IPS DF 6.9 (cell line): Measurements from ENCODE around the gene STX7.

Experiments
- DNase-seq: peaks from one replicate; pipeline ENCODE4 v3.0.0-alpha.2; 2013; ENCODE audit warnings: low read depth, low spot score
- H3K27ac ChIP-seq: one replicate; pipeline ENCODE4 v1.5.1; 2013; ENCODE audit warnings: low read length, control low read depth
- H3K27me3 ChIP-seq: 2 replicates; pipeline ENCODE4 v1.6.1; 2013; ENCODE audit warnings: mild to moderate bottlenecking, low read length; ENCODE audit not compliant: control insufficient read depth, insufficient read depth
- H3K36me3 ChIP-seq: 2 replicates; pipeline ENCODE4 v1.6.1; 2013; ENCODE audit warnings: low read length; ENCODE audit not compliant: control insufficient read depth, insufficient read depth
- H3K4me1 ChIP-seq: 2 replicates; pipeline ENCODE4 v1.6.1; 2013; ENCODE audit warnings: low read length; ENCODE audit not compliant: control insufficient read depth, insufficient read depth
- H3K4me3 ChIP-seq: 2 replicates; pipeline ENCODE4 v1.5.1; 2013; ENCODE audit warnings: mild to moderate bottlenecking, low read length
- H3K9me3 ChIP-seq: 2 replicates; pipeline ENCODE4 v1.6.1; 2013; ENCODE audit warnings: low read length, inconsistent platforms; ENCODE audit not compliant: control insufficient read depth, insufficient read depth
- WGBS: extraction: QIAGEN DNeasy Blood & Tissue Kit; methylation state at CpG from one replicate; pipeline ENCODE4 v1.1.7; 2013; ENCODE audit warnings: mixed read lengths, missing lambda C conversion rate; ENCODE audit not compliant: insufficient read length, insufficient coverage; 5-methylcytosine and 5-hydroxymethylcytosine counted together

STX7 gene

DNA sequence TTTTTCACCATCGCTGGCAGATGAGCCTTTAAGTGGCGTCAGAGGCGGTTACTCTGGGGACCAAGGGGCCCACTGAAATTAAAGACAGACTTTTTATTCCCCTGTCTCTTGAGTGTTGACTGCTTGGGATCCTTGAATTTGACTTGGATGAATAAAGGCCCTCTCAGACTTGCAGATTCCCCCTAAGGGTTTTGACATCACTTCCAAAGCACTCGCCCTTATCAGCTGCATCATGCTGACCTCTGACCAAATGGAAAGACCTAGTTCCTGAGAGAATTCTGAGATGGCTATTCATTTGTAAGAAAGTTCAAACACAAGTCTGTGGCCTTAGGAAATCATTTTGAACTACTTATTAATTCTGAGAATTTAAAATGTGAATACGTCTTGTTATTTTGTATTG, 98.2 kb downstream of the STX7 start:
- DNase-seq = no peak
- Histone ChIP-seq H3K9me3 (no peaks in the 10 kb centered on the region), H3K27me3 (no peaks in the 10 kb centered on the region), H3K4me1 (no peaks in the 10 kb centered on the region), H3K36me3 (no peaks in the 10 kb centered on the region), H3K4me3 (no peak overlapping the region), H3K27ac (no peak overlapping the region)
- no CpG with 5 or more reads among the region's 5 CpGs for WGBS

DNA sequence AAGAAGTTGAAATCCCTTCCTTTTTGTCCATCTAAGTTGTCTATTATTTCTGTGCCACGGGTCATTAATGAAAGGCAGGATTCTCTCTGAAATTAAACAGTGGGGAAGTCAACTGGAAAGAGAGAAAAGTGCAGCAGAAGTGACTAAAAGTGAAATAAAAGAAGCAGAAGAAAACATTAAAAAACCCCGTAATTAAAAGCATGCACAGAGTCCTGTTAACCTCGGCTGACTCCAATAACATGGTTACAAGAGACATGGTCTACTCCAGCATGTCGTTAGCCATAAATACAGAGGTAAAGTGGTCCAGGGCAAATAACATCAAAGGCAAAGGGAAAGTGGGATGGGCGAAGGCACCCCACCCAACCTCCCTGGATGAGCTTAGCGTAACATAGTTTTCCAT, 98.6 kb downstream of the STX7 start:
- Histone ChIP-seq H3K9me3 (no peaks in the 10 kb centered on the region), H3K27me3 (no peaks in the 10 kb centered on the region), H3K4me1 (no peaks in the 10 kb centered on the region), H3K36me3 (no peaks in the 10 kb centered on the region), H3K27ac (no peak overlapping the region), H3K4me3 (no peak overlapping the region)
- DNase-seq = no peak
- WGBS = no CpG with 5 or more reads among the region's 6 CpGs

DNA sequence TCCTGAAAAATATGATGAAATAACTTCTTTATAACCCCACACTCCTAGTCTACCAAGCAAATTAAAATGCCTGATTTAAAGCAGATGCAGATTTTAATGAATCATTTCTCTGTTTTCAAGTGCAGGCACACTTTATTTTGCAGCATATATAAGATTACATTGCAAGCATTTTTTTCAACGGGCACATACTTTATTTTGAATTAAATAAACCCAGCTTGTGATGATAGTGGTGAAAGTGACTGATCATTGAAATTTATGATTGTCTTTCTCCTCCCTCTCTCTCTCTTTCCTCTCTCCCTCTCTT, 99.5 kb downstream of the STX7 start:
- DNase-seq = no peak
- Histone ChIP-seq H3K9me3 (no peaks in the 10 kb centered on the region), H3K4me1 (no peaks in the 10 kb centered on the region), H3K36me3 (no peaks in the 10 kb centered on the region), H3K27me3 (no peaks in the 10 kb centered on the region), H3K27ac (no peak overlapping the region), H3K4me3 (no peak overlapping the region)
- WGBS = no CpG with 5 or more reads among the region's 1 CpG

DNA sequence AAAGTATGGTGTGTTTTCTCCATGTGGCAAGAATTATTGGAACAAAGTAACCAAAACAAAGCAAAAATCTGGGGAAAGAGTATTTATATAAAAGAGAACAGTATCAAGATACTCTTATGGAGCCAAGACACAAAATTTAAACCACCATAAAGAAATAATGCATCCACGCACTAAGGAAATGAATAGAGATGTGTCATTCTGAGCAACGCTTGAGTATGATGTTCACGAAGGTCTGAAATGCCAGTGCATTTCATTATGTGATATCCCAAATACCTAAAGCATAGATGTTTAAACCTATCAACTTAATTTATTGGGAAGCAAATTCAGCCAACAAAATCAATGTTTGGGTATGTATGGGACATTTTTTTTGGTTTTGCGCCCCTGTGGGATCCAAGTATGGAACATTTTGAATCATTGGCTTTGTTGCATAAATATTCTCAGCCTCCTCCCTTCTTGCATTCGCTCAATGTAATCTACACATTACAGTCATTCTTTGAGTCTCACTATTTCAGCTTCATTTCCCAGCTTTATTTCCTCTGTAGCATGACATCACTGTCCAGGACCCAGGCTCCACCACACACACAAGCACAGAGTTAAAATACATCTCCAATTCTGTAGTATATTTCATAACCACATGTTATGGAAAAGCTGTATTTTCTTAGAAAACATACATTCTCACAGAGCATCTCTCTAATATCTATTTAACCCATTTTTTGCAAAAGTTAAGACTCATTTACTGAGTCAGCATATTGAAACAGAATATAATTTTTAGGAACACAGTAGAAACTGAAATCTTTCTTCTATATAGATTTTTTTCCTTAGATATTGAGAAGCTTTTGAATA, 100.0 kb downstream of the STX7 start:
- Histone ChIP-seq H3K36me3 (no peaks in the 10 kb centered on the region), H3K9me3 (no peaks in the 10 kb centered on the region), H3K4me3 (no peak overlapping the region), H3K27me3 (no peaks in the 10 kb centered on the region), H3K4me1 (no peaks in the 10 kb centered on the region), H3K27ac (no peak overlapping the region)
- DNase-seq = no peak
- no CpG with 5 or more reads among the region's 5 CpGs for WGBS

DNA sequence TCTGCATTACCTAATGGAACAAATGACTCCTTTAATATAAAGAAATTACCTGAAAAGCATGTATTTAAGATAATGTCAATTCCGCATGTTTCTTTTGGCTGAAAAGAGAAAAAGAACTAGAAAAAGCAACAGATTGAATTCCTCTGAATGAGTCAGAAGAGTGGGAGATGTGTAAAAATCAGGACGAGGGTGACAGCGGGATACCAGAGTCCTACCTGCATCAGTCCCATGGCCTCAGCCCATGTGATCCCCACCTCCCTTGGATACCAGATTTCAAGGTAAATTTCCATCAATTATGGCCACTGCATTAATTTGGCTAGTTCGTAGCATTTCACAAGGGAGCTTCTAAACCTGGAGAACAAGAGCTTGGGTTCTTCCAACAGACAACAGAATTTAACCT, 101.6 kb downstream of the STX7 start:
- no CpG with 5 or more reads among the region's 4 CpGs for WGBS
- H3K9me3 ChIP-seq = no peaks in the 10 kb centered on the region
- no peaks in the 10 kb centered on the region for H3K4me1 ChIP-seq
- H3K27me3 ChIP-seq = no peaks in the 10 kb centered on the region
- no peak overlapping the region for H3K27ac ChIP-seq
- no peaks in the 10 kb centered on the region for H3K36me3 ChIP-seq
- DNase-seq = no peak
- no peak overlapping the region for H3K4me3 ChIP-seq

DNA sequence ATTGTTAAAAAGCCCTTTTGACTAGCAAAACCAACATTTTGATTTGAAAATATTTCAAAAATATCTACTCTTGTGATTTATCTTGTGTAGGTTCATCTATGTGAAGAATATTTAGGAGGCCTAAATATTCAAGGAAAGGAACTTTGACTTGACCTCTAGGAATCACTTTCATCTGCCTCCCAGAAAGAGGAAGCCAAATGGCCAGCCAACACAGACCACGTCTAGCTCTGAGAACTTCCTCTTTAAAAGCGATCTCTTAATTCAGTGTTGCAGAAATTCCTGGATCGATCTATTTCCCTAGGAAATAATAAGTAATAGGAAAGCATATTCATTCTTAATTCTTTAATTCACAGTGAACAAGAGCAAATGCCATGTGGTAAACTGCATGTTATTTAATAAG, 102.1 kb downstream of the STX7 start:
- no peaks in the 10 kb centered on the region for H3K27me3 ChIP-seq
- WGBS = no CpG with 5 or more reads among the region's 3 CpGs
- H3K9me3 ChIP-seq = no peaks in the 10 kb centered on the region
- H3K4me3 ChIP-seq = no peak overlapping the region
- no peaks in the 10 kb centered on the region for H3K36me3 ChIP-seq
- no peak for DNase-seq
- no peaks in the 10 kb centered on the region for H3K4me1 ChIP-seq
- no peak overlapping the region for H3K27ac ChIP-seq

DNA sequence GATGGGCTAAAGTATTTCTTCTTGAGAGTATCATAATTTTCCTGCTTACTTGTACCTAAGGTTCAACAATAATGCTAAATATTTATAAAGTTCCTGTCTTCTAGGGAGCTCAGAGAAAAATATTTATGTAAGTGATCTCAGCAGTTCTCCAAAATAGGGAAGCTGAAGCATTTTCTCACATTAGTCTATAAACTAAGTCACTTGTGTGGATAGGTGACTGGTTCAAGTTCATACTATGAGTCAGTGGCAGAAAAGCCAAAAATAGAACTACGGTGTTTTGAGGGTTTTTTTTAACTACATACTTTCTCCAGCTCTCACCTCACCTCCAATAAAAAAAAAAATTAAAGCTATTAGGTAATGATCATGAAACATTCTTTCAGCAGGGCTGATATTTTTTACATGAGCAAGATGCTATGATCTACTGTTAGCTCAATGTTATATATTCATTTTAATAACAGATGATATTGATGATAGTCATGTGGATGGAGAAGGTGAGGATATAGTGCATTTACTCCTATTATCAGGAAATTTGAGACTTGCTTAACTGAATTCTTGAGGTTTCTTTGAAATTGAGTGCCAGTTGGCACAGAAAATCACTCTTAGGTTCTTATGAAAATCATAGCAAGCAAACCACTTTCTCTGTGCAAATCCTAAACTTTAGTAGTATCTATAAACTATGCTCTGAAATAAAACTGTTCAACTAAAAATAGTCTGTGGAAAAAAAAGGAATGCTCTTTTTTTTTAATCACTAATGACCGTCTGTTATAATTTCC, 107.6 kb downstream of the STX7 start:
- H3K9me3 ChIP-seq = no peaks in the 10 kb centered on the region

DNA sequence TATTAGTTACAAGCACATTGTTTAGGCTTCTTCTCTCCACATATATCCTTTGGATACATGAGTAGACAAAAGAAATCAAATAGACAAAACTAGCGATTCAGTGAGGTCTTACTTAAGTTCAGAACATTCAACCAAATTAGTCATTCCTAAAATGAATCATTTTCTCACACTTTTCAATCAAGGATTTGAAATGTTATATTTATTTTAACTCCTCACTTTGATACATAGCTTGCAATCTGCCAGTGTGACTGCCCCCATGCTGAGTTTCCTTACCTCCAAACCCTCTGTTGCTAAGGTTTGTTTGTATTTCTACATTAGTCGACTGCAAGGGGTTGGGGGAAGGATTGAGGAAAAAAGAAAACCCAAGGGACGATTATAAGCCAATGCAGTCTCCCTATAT, 108.2 kb downstream of the STX7 start:
- WGBS = no CpG with 5 or more reads among the region's 3 CpGs
- no peaks in the 10 kb centered on the region for H3K36me3 ChIP-seq
- H3K27ac ChIP-seq = no peak overlapping the region
- H3K9me3 ChIP-seq = no peaks in the 10 kb centered on the region
- no peak overlapping the region for H3K4me3 ChIP-seq
- no peaks in the 10 kb centered on the region; the same call in 1 of the 2 replicates for H3K4me1 ChIP-seq
- peaks cover 16% of the 10 kb centered on the region; the same call in 1 of the 2 replicates for H3K27me3 ChIP-seq
- DNase-seq = no peak

More for the DNA sequence above, 107.6 kb downstream of the STX7 start:
- peaks cover 11% of the 10 kb centered on the region; the same call in 1 of the 2 replicates for H3K27me3 ChIP-seq
- no peak overlapping the region for H3K4me3 ChIP-seq
- no peaks in the 10 kb centered on the region; the same call in 1 of the 2 replicates for H3K4me1 ChIP-seq
- H3K36me3 ChIP-seq = no peaks in the 10 kb centered on the region
- H3K27ac ChIP-seq = no peak overlapping the region
- no peak for DNase-seq
- WGBS = no CpG with 5 or more reads among the region's 2 CpGs

DNA sequence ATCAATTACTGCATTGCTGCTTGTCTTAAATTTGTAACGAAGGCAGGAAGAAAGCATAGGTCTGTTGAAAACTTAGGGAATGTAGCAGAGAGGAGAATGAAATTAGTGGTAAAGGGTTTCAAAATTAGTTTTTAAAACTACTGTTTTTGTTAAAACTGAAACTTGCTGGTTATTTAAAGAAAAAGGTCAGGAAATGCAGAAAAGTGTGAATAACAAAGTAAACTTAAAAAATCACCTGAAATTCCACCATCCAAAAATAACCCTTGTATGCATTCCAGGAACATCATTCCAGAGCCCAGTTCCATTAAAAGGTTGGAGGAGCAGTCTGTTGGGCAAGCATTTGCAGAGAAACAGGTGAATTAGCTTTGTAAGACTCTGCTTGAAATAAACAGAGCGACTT, 108.6 kb downstream of the STX7 start:
- H3K4me1 ChIP-seq = no peaks in the 10 kb centered on the region; the same call in 1 of the 2 replicates
- H3K4me3 ChIP-seq = no peak overlapping the region
- H3K27ac ChIP-seq = no peak overlapping the region
- DNase-seq = no peak
- no peaks in the 10 kb centered on the region for H3K9me3 ChIP-seq
- no CpG with 5 or more reads among the region's 2 CpGs for WGBS
- H3K27me3 ChIP-seq = peaks cover 16% of the 10 kb centered on the region; the same call in 1 of the 2 replicates
- H3K36me3 ChIP-seq = no peaks in the 10 kb centered on the region

DNA sequence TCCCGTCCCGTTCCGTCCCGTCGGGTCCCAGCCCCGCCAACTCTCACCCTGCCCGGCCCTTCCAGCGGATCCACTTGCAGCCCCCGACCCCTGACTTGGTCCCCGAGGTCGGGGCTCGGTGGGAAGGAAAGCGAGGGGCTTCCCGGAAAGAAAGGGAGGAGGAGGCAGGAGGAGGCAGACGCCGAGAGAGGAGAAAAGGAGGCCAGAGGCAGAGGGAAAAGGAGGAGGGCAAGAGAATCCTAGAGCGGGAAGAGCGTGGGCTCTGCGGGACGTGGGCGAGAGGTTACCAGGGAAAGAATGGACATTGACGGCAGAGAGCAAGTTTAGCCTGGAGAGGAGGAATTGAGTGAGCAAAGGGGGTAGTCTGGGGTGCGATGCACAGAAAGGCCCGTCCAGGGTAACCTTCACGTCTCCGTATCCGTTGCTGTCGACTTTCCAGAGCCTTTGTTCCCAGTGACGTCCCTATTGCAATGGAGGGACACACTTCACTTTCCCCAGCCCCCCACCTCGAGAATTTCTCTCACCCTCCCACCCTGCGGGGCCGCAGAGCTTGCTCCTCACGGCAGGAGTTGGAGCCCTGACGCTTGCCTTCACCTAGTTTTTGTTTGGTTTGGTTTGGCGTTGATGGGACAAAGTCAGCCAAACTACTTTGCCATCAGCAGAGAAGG, 111.2 kb downstream of the STX7 start:
- no peak for DNase-seq
- no peaks in the 10 kb centered on the region; the same call in 1 of the 2 replicates for H3K4me1 ChIP-seq
- H3K36me3 ChIP-seq = no peaks in the 10 kb centered on the region
- no CpG with 5 or more reads among the region's 35 CpGs for WGBS
- H3K9me3 ChIP-seq = no peaks in the 10 kb centered on the region
- H3K27me3 ChIP-seq = peaks cover 16% of the 10 kb centered on the region; the same call in 1 of the 2 replicates
- peak overlapping the region; percentile 80 for H3K4me3 ChIP-seq
- no peak overlapping the region for H3K27ac ChIP-seq
